ENCODE results near the gene PDCD10. TPM values are rescaled to one million over a fixed set of nuclear protein-coding genes. Genes with fewer than 3 reads are reported as not detected.

PDCD10 gene
- total RNA-seq, 1 donor from 2014 or later, result 79.7 TPM

- no peak for TF ChIP-seq CTCF (conservative IDR thresholded peaks at IDR 0.05; ENCODE audit: low read depth, low read length)
- no peak for DNase-seq (ENCODE audit: low read depth)
Observed at GRCh38 chr3:167736264-167736787, 1.6 kb upstream of the PDCD10 start.

DNA sequence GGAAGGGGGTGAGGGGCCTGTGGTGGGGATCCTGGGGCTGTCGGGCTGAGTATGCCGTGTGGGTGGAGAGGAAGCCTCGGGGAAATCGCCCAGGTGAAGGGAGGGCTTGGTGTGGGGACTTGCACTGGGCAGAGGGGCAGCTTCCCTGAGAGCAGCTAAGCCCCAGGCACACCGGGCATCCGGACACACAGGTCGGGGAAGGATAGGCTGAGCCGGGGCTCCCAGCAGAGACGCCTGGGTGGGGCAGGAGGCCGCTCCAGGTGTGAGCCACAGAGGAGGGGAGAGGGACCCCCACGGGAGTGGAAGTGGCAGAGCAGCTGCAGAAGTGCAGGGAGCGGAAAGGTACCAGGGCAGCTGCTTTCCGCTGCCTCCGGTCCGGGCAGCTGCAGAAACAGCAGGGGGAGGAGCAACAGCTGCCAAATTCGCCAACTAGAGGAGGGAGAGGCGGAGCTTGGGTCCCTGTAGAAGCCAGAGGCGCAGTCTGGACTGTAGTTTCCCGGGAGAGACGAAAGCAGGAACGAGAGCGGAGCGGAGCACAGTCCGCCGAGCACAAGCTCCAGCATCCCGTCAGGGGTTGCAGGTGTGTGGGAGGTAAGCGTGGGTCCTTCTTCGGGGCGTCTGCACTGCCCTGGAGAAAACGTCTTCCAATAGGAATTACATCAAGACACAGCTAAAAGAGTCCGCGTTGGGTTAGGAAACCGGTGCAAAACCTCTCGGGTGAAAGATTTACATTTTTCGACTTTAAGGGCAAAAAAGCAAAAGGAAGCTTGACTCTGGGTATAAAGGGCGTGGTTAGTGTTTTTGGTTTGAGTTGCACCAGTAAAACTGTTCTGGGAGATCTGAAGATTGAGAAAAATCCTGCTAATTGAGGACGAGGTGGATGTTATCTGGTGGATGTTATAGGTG is 794 bp upstream of the PDCD10 start, which contains the start of gene SERPINI1:
Gene SERPINI1, plus strand, starts transcription at position 489 of the 906 bp plus-strand sequence. CDS start 53,408 bp downstream, outside the sequence.
- peak within 1 kb of the TSS; percentile 92 for H3K4me3 ChIP-seq (ENCODE audit: low read depth, low read length)
- DNase-seq (ENCODE audit: low read depth), result peak; percentile 66
- no peak for TF ChIP-seq CTCF (conservative IDR thresholded peaks at IDR 0.05; ENCODE audit: low read depth, low read length)

More at GRCh38 chr3:167736264-167736787, 1.6 kb upstream of the PDCD10 start:
- H3K4me3 ChIP-seq (ENCODE audit: low read depth, low read length), result peak overlapping the region; percentile 92

DNA sequence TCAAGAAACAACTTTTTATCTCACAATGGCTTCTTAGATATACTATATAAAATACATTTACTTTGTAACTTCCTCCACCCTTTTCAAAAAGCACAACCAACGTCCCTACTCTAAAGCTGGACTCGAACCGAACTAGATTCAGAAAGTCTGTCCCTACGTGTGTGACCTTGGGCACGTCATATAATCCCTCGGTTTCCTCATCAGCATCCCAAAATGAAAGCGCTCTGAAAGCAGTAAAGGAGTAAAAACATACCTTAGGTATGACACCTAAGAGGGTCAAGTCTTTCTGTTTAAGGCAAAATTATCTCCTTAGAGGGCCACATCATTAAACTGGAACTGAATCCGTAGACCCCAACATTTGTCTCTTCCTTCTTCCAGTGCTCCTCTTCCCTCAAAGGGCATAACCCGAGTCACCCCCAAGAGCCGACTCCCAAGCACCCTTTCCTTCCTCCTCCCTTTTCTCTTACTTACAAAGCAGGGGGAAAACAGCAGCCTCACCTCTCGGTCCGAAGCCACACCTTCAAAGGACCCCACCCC is 663 bp downstream of the PDCD10 start:
- no peak for DNase-seq (ENCODE audit: low read depth)
- TF ChIP-seq CTCF (conservative IDR thresholded peaks at IDR 0.05; ENCODE audit: low read depth, low read length), result no peak
- H3K4me3 ChIP-seq (ENCODE audit: low read depth, low read length), result peak overlapping the region; percentile 92

DNA sequence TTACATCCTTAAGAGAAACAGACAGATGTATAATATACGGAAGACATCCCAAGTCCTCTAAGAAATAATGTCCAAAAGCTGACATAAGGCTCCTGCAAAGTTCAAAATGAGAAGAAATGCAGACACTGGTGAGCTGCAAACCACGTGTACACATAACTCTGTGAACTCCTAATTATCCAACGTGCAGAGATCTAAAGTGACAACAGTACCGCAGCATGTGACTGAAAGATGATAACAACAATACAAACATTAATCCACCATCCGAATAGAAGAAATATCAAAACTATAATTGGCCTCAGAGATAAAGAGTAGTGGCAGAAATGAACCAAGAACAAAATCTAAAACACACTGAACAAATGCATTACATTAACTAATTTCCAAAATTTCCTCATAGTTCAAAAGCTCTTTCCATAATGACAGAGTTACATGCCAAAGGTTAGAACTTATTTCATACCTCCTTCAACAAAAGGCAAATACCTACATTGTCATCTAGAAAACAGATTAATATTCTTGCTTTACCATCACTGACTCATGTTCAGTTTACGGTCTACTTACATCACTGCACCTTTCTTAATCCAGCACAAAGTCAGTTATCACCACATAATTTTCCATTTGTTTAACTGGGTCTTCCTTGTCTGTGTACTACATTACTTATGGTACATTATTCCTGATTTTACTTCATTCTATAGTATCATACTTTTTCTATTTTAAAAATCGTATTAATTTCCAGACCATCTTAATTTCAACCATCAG is 2.2 kb downstream of the PDCD10 start:
- DNase-seq (ENCODE audit: low read depth), result no peak
- no peak for TF ChIP-seq CTCF (conservative IDR thresholded peaks at IDR 0.05; ENCODE audit: low read depth, low read length)
- peak overlapping the region; percentile 15 for H3K4me3 ChIP-seq (ENCODE audit: low read depth, low read length)

- no peak for DNase-seq (ENCODE audit: low read depth)
- TF ChIP-seq CTCF (conservative IDR thresholded peaks at IDR 0.05; ENCODE audit: low read depth, low read length), result no peak
- H3K4me3 ChIP-seq (ENCODE audit: low read depth, low read length), result no peak overlapping the region
Observed at GRCh38 chr3:167731393-167731792, 3.3 kb downstream of the PDCD10 start.

DNA sequence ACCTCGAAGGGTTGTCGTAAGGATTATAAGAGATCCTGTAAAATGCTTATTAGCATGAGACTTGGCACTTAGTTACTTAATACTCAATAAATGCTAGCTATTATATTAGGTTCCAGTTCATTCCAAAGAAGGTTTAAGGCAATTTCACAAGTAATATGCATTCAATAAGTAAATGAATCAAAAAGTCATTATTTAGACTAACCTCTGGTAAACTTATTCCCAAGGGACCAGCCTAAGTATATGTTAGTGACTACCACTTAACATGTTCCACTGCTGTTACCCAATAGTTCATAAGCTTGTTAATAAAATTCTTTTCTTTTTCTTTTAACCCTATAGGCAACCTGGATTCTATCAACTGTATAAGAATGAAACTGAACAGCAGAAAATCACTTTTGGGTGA is 5.1 kb downstream of the PDCD10 start:
- TF ChIP-seq CTCF (conservative IDR thresholded peaks at IDR 0.05; ENCODE audit: low read depth, low read length), result no peak
- no peak for DNase-seq (ENCODE audit: low read depth)
- H3K4me3 ChIP-seq (ENCODE audit: low read depth, low read length), result no peak overlapping the region

All from epithelial cell of proximal tubule (primary cell).